ENCODE results near the gene C20orf141. TPM values are rescaled to one million over a fixed set of nuclear protein-coding genes. Genes with fewer than 3 reads are reported as not detected.
"Not testable (repeated sequence)": the region's sequence is repeated elsewhere in the genome, so short reads cannot be mapped to it uniquely, and the experiment has no call there.

C20orf141 gene
- total RNA-seq, 1 donor from 2014 or later = not detected

DNA sequence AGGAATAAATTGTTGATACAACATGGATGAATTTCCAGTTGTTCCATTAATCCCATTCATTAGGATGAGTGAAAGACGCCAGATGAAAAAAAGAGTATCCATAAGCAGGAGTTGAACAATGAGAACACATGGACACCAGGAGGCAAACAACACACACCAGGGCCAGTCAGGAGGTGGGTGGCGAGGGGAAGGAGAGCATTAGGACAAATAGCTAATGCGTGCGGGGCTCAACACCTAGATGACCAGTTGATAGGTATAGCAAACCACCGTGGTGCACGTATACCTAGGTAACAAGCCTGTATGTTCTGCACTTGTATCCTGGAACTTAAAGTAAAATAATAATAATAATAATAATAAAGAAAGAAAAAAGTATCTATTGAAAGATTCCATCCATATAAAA, 14.6 kb downstream of the C20orf141 start:
- Mint-ChIP-seq H3K4me3 (no peak overlapping the region), H3K27me3 (peaks cover 46% of the 10 kb centered on the region), H3K9me3 (no peaks in the 10 kb centered on the region), H3K27ac (no peak overlapping the region), H3K4me1 (ENCODE audit: unreplicated experiment) (peaks cover 3% of the 10 kb centered on the region), H3K36me3 (no peaks in the 10 kb centered on the region)
- no peak for DNase-seq (ENCODE audit: extremely low spot score, unreplicated experiment)
- TF ChIP-seq, protein P1, sequence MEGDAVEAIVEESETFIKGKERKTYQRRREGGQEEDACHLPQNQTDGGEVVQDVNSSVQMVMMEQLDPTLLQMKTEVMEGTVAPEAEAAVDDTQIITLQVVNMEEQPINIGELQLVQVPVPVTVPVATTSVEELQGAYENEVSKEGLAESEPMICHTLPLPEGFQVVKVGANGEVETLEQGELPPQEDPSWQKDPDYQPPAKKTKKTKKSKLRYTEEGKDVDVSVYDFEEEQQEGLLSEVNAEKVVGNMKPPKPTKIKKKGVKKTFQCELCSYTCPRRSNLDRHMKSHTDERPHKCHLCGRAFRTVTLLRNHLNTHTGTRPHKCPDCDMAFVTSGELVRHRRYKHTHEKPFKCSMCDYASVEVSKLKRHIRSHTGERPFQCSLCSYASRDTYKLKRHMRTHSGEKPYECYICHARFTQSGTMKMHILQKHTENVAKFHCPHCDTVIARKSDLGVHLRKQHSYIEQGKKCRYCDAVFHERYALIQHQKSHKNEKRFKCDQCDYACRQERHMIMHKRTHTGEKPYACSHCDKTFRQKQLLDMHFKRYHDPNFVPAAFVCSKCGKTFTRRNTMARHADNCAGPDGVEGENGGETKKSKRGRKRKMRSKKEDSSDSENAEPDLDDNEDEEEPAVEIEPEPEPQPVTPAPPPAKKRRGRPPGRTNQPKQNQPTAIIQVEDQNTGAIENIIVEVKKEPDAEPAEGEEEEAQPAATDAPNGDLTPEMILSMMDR (conservative IDR thresholded peaks at IDR 0.05) = no peak

GRCh38 chr20:2831206-2831605, 16.4 kb downstream of the C20orf141 start:
- not testable (repeated sequence) for DNase-seq (ENCODE audit: extremely low spot score, unreplicated experiment); H3K36me3 Mint-ChIP-seq; H3K4me3 Mint-ChIP-seq; H3K27ac Mint-ChIP-seq; H3K4me1 Mint-ChIP-seq (ENCODE audit: unreplicated experiment); H3K9me3 Mint-ChIP-seq
- H3K27me3 Mint-ChIP-seq = peaks cover 40% of the 10 kb centered on the region

DNA sequence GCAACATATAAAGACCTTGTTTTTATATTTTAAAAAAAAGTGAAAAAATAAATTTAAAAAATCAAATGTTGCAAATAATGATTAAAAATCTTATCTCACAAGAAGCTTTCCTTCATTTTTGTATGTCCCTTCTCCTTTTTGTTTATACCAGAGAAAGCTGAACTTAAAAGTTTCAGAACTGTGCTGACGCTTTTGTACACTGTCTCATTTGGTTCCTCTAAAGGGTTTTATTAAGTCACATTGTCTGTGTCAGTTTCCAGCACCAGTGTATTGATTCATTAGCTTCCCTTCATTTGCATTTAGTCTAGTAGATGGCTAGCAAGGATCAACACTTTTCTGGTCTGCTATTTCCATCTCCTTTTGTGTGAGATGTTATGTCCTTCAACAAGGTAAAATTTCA, 19.0 kb downstream of the C20orf141 start:
- H3K9me3 Mint-ChIP-seq = no peaks in the 10 kb centered on the region
- peaks cover 14% of the 10 kb centered on the region for H3K27me3 Mint-ChIP-seq
- no peak overlapping the region for H3K27ac Mint-ChIP-seq
- TF ChIP-seq, protein P1 (conservative IDR thresholded peaks at IDR 0.05) = no peak
- H3K36me3 Mint-ChIP-seq = peaks cover 15% of the 10 kb centered on the region
- H3K4me3 Mint-ChIP-seq = no peak overlapping the region
- no peak for DNase-seq (ENCODE audit: extremely low spot score, unreplicated experiment)
- no peaks in the 10 kb centered on the region for H3K4me1 Mint-ChIP-seq (ENCODE audit: unreplicated experiment)

- Mint-ChIP-seq H3K4me3 (no peak overlapping the region), H3K27ac (no peak overlapping the region), H3K36me3 (peaks cover 15% of the 10 kb centered on the region), H3K4me1 (ENCODE audit: unreplicated experiment) (peaks cover 6% of the 10 kb centered on the region), H3K27me3 (peaks cover 6% of the 10 kb centered on the region), H3K9me3 (no peaks in the 10 kb centered on the region)
- TF ChIP-seq, protein P1 (conservative IDR thresholded peaks at IDR 0.05) = no peak
- no peak for DNase-seq (ENCODE audit: extremely low spot score, unreplicated experiment)
Observed at GRCh38 chr20:2834401-2835110, 19.8 kb downstream of the C20orf141 start.

- H3K27me3 Mint-ChIP-seq = no peaks in the 10 kb centered on the region
- peaks cover 15% of the 10 kb centered on the region for H3K36me3 Mint-ChIP-seq
- no peak overlapping the region for H3K27ac Mint-ChIP-seq
- no peaks in the 10 kb centered on the region for H3K9me3 Mint-ChIP-seq
- TF ChIP-seq, protein P1 (conservative IDR thresholded peaks at IDR 0.05) = no peak
- no peak for DNase-seq (ENCODE audit: extremely low spot score, unreplicated experiment)
- no peak overlapping the region for H3K4me3 Mint-ChIP-seq
- peaks cover 7% of the 10 kb centered on the region for H3K4me1 Mint-ChIP-seq (ENCODE audit: unreplicated experiment)
Observed at GRCh38 chr20:2835331-2835796, 20.6 kb downstream of the C20orf141 start.

DNA sequence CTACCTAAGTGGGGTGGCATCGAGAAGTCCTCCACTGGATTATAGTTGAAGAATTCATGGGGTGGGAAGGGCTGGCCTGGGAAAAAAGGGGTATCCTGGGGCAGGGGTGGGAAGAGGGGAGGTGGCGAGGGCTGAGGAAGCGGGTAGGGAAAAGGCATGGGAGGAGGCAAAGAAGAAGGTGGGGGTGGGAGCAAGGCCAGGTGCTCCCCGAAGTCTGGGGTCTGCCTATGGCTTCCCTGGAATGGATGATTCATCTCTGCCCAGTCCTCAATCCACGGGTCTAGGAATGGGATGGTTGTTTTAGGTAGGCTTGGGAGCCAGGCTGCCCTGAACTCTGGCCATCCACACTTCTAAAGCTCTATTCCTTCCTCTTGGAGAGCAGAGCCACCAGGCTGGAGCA, 21.2 kb downstream of the C20orf141 start:
- no peaks in the 10 kb centered on the region for H3K27me3 Mint-ChIP-seq
- H3K36me3 Mint-ChIP-seq = peaks cover 15% of the 10 kb centered on the region
- peaks cover 7% of the 10 kb centered on the region for H3K4me1 Mint-ChIP-seq (ENCODE audit: unreplicated experiment)
- H3K4me3 Mint-ChIP-seq = no peak overlapping the region
- no peaks in the 10 kb centered on the region for H3K9me3 Mint-ChIP-seq
- peak; percentile 29 for DNase-seq (ENCODE audit: extremely low spot score, unreplicated experiment)
- TF ChIP-seq, protein P1 (conservative IDR thresholded peaks at IDR 0.05) = no peak
- no peak overlapping the region for H3K27ac Mint-ChIP-seq
